ENCODE measurements around the gene TXNDC11. TPM values are rescaled to one million over a fixed set of nuclear protein-coding genes. Genes with fewer than 3 reads are reported as not detected.

The TXNDC11 gene
- total RNA-seq, 5 donors from 2014 or later (not counting 1 experiment from before 2014, with no cell fraction given): 44.0 to 76.3 (median 54.0) TPM

DNA sequence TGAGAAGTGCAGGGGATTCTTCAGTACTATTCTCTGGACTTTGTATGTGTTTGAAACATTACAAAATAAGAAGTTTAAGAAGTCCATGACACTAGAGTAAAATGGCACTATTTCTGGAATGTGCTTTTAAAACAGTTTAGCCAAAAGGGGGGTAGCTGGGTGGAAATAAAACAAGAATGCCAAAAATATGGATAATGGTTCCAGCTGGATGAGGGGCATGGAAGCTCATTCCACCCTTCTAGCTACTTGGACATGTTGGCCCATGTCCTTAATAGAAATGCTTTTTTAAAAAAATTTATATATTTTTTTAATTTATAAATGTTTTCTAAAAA lies 41.3 kb upstream of the TXNDC11 start:
- H3K27me3 Mint-ChIP-seq: no peaks in the 10 kb centered on the region
- ATAC-seq (replicated peaks in 1 of 4): no peak
- Histone ChIP-seq H3K36me3 (ENCODE audit: control insufficient read depth in 2 of 2, extremely low read depth in 1 of 2, insufficient read depth in 1 of 2, low read length in 1 of 2) (peaks cover 0 to 13% of the 10 kb centered on the region in 2 donors), H3K27ac (ENCODE audit: low read length) (peak overlapping the region; percentile 97), H3K9me3 (no peaks in the 10 kb centered on the region), H3K4me3 (ENCODE audit: control insufficient read depth in 1 of 2, extremely low read depth in 1 of 2, low read length in 1 of 2) (peak overlapping the region in 1 of 2 donors; percentile 36), H3K4me1 (ENCODE audit: control insufficient read depth in 1 of 2, extremely low read depth in 1 of 2, insufficient read depth in 2 of 2, low read length in 2 of 2) (peaks cover 39 to 72% of the 10 kb centered on the region in 2 experiments), H3K27me3 (replicated peaks in 1 of 2; ENCODE audit: control insufficient read depth in 2 of 2, extremely low read depth in 1 of 2, insufficient read depth in 2 of 2, low read length in 1 of 2) (no peaks in the 10 kb centered on the region)
- no peak for DNase-seq
- peaks cover 6% of the 10 kb centered on the region for H3K36me3 Mint-ChIP-seq
- no peaks in the 10 kb centered on the region for H3K9me3 Mint-ChIP-seq
- H3K4me1 Mint-ChIP-seq: peaks cover 71 to 76% (median 73%) of the 10 kb centered on the region in 3 donors
- POLR2A ChIA-PET: interaction anchor here (0.6 to 1.3 kb wide), 10 partner anchors 9 to 197 kb away, joined by 3 to 7 read pairs (median 4); partner anchors contain the start of genes ZC3H7A (in 2 of the 2), GSPT1 (in 1 of the 2), LITAF (in 1 of the 2) and TXNDC11 (in 1 of the 2)
- H3K27ac Mint-ChIP-seq: peak overlapping the region; percentile 95 to 97
- CTCF ChIA-PET: interaction anchor here in 1 of 2 donors (0.6 to 4.3 kb wide), 7 partner anchors 8 to 224 kb away, joined by 3 to 37 read pairs (median 3); partner anchors contain the start of gene ZC3H7A
- H3K4me3 Mint-ChIP-seq: peak overlapping the region; percentile 80 to 83 (median 80)

DNA sequence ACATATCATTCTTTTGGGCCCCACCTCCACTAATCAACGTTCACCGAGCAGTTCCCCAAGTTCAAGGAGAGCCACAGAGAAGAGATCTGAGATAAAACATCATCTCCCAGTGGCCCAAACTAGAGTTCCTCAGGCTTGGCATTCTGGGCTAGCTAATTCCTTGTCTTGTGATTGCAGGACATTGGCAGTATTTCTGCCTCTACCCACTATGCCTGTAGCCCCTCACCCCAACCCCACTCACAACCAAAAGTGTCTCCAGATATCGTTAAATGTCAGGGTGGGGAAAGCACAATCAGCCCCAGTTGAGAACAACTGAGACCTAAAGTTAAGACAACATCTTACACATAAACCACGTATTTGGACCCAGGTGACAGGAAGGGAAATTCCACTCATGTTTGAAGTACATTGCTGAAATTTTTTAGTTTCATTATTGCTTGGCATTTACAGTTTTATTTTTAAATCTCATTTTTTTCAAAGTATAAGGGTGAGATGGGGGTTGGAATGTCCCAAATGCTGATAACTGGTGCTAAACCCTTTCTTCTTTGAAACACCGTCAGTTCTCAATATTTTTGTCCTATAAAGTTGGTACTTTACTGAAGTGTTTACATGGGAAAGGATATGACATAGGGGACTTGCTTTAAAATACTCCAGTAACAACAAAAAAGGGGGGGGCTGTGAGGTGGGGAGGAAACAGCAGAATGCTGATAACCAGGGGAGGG lies 40.8 kb upstream of the TXNDC11 start:
- Mint-ChIP-seq H3K4me3 (peak overlapping the region; percentile 80 to 83 (median 80)), H3K36me3 (peaks cover 6% of the 10 kb centered on the region), H3K9me3 (no peaks in the 10 kb centered on the region), H3K4me1 (peaks cover 66 to 71% (median 69%) of the 10 kb centered on the region in 3 donors), H3K27ac (peak overlapping the region; percentile 95 to 97), H3K27me3 (no peaks in the 10 kb centered on the region)
- no peaks in the 10 kb centered on the region for H3K27me3 ChIP-seq (replicated peaks in 1 of 2; ENCODE audit: control insufficient read depth in 2 of 2, extremely low read depth in 1 of 2, insufficient read depth in 2 of 2, low read length in 1 of 2)
- ATAC-seq (replicated peaks in 1 of 4) (peak; percentile 75 to 85 (median 78)), DNase-seq (peak in 32 of 35 experiments; percentile 29 to 90 (median 60))
- ChIA-PET POLR2A (interaction anchor here (0.6 to 1.3 kb wide), 6 partner anchors 9 to 379 kb away, joined by 3 to 4 read pairs (median 4); partner anchors contain the start of gene ZC3H7A (in 2 of the 2)), CTCF (interaction anchor here (0.6 to 4.3 kb wide), 8 partner anchors 9 to 223 kb away, joined by 3 to 37 read pairs (median 3); partner anchors contain the start of gene ZC3H7A (in 1 of the 2))
- H3K36me3 ChIP-seq (ENCODE audit: control insufficient read depth in 2 of 2, extremely low read depth in 1 of 2, insufficient read depth in 1 of 2, low read length in 1 of 2): peaks cover 0 to 14% of the 10 kb centered on the region in 2 donors
- WGBS (ENCODE audit: insufficient coverage): 0% methylated on average over 3 of the region's 5 CpGs
- H3K4me1 ChIP-seq (ENCODE audit: control insufficient read depth in 1 of 2, extremely low read depth in 1 of 2, insufficient read depth in 2 of 2, low read length in 2 of 2): peaks cover 38 to 67% of the 10 kb centered on the region in 2 experiments
- no peaks in the 10 kb centered on the region for H3K9me3 ChIP-seq
- peak overlapping the region; percentile 97 for H3K27ac ChIP-seq (ENCODE audit: low read length)
- H3K4me3 ChIP-seq (ENCODE audit: control insufficient read depth in 1 of 2, extremely low read depth in 1 of 2, low read length in 1 of 2): peak overlapping the region; percentile 23 to 36

DNA sequence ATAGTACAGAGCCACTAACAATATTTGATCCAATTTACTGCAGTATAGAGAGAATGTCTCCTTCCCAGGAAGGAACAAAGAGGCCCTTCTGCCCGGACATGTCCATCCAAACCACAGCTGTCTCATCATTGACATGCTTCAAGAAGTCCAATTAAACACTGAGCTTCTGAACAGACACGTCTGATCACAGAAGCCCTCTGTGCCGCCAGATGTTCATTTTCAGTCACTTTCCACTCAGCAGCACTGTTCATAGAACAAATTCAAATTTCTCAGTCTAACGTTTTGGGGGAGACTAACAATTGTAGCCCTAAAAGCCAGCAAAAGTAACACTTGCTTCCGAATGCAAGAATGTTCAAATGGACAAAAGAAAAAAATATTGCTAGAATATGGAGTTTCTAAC lies 39.1 kb upstream of the TXNDC11 start:
- H3K4me3 ChIP-seq (ENCODE audit: control insufficient read depth in 1 of 2, extremely low read depth in 1 of 2, low read length in 1 of 2): no peak overlapping the region
- Mint-ChIP-seq H3K4me3 (peak overlapping the region; percentile 3 to 45 (median 30)), H3K27me3 (no peaks in the 10 kb centered on the region), H3K27ac (peak overlapping the region; percentile 95 to 97), H3K4me1 (peaks cover 49 to 56% (median 55%) of the 10 kb centered on the region in 3 donors), H3K9me3 (no peaks in the 10 kb centered on the region), H3K36me3 (peaks cover 10% of the 10 kb centered on the region)
- no peak for ATAC-seq (replicated peaks in 1 of 4)
- peaks cover 29 to 50% of the 10 kb centered on the region in 2 experiments for H3K4me1 ChIP-seq (ENCODE audit: control insufficient read depth in 1 of 2, extremely low read depth in 1 of 2, insufficient read depth in 2 of 2, low read length in 2 of 2)
- H3K36me3 ChIP-seq (ENCODE audit: control insufficient read depth in 2 of 2, extremely low read depth in 1 of 2, insufficient read depth in 1 of 2, low read length in 1 of 2): peaks cover 0 to 28% of the 10 kb centered on the region in 2 donors
- peak overlapping the region; percentile 97 for H3K27ac ChIP-seq (ENCODE audit: low read length)
- DNase-seq: no peak
- no peaks in the 10 kb centered on the region for H3K27me3 ChIP-seq (replicated peaks in 1 of 2; ENCODE audit: control insufficient read depth in 2 of 2, extremely low read depth in 1 of 2, insufficient read depth in 2 of 2, low read length in 1 of 2)
- H3K9me3 ChIP-seq: no peaks in the 10 kb centered on the region
- CTCF ChIA-PET: interaction anchor here in 1 of 2 donors (3.6 kb wide), 1 partner anchor 16 kb away, joined by 19 read pairs; the partner anchor contains the start of gene ZC3H7A
- WGBS (ENCODE audit: insufficient coverage): 61% methylated on average over 3 of the region's 5 CpGs
- POLR2A ChIA-PET: interaction anchor here (0.6 to 0.9 kb wide), 3 partner anchors 11 to 102 kb away, joined by 4 to 12 read pairs (median 5); no protein-coding TSS in a partner anchor

DNA sequence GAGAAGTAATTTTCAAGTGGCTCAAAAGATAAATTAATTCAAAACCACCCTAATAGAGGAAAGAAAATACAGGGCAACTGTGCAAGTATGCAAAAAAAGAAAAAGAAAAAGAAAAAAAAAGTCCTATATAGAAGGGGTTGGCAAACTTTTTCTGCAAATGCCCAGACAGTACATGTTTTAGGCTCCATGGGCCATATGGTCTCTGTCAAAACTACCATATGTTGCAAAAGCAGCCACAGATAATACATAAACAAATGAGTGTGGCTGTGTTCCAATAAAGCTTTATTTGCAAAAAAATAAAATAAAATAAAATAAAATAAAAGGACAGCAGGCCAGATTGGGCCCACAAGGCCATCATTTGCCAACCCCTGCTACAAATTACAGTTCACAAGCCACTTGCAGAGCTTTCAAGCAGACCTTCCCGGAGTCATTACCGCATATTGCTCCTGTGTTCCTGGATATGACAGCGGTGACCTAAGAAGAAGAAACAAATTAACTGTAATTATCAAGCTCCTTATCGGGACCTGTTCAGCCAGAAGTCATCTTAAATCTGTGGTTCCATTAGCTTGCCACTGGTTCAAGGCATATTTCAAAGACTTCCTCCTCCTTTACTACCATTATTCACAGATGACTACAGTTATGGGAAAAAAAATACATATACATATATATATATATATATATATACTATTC lies 38.5 kb upstream of the TXNDC11 start:
- ChIA-PET CTCF (interaction anchor here in 1 of 2 donors (0.6 to 3.6 kb wide), 3 partner anchors 16 to 805 kb away, joined by 3 to 19 read pairs (median 3); partner anchors contain the start of gene ZC3H7A), POLR2A (interaction anchor here (0.5 to 1.4 kb wide), 5 partner anchors 37 to 1023 kb away, joined by 3 to 4 read pairs (median 4); partner anchors contain the start of gene TXNDC11 (in 1 of the 2))
- Histone ChIP-seq H3K27ac (ENCODE audit: low read length) (peak overlapping the region; percentile 97), H3K27me3 (replicated peaks in 1 of 2; ENCODE audit: control insufficient read depth in 2 of 2, extremely low read depth in 1 of 2, insufficient read depth in 2 of 2, low read length in 1 of 2) (no peaks in the 10 kb centered on the region), H3K36me3 (ENCODE audit: control insufficient read depth in 2 of 2, extremely low read depth in 1 of 2, insufficient read depth in 1 of 2, low read length in 1 of 2) (peaks cover 0 to 35% of the 10 kb centered on the region in 2 donors), H3K4me1 (ENCODE audit: control insufficient read depth in 1 of 2, extremely low read depth in 1 of 2, insufficient read depth in 2 of 2, low read length in 2 of 2) (peaks cover 22 to 46% of the 10 kb centered on the region in 2 experiments), H3K9me3 (no peaks in the 10 kb centered on the region), H3K4me3 (ENCODE audit: control insufficient read depth in 1 of 2, extremely low read depth in 1 of 2, low read length in 1 of 2) (no peak overlapping the region)
- H3K4me1 Mint-ChIP-seq: peaks cover 42 to 49% (median 48%) of the 10 kb centered on the region in 3 donors
- no peaks in the 10 kb centered on the region for H3K27me3 Mint-ChIP-seq
- peak overlapping the region; percentile 46 to 97 for H3K27ac Mint-ChIP-seq
- no peak for DNase-seq
- WGBS (ENCODE audit: insufficient coverage): 95% methylated on average over 3 of the region's 4 CpGs
- H3K36me3 Mint-ChIP-seq: peaks cover 10% of the 10 kb centered on the region
- no peak for ATAC-seq (replicated peaks in 1 of 4)
- no peak overlapping the region for H3K4me3 Mint-ChIP-seq
- no peaks in the 10 kb centered on the region for H3K9me3 Mint-ChIP-seq

DNA sequence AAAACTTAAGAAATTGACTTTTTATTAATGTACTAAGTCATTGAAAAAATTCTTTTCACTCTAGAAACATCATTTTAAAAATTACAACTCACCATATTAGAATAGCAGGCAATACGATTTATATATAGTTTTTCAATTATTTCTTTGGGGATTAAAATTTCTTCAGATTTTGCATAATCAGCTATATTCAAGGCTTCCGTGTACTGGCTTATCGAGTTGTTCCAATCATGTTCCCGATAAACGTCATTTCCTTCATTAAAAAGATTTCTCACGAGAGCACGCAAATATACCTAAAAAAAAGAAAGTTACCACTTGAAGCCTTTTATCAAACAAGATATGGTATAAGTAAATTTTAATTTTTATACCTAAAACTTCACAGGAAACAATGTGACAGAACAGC lies 36.4 kb upstream of the TXNDC11 start:
- Histone ChIP-seq H3K27ac (ENCODE audit: low read length) (no peak overlapping the region), H3K27me3 (replicated peaks in 1 of 2; ENCODE audit: control insufficient read depth in 2 of 2, extremely low read depth in 1 of 2, insufficient read depth in 2 of 2, low read length in 1 of 2) (no peaks in the 10 kb centered on the region), H3K4me3 (ENCODE audit: control insufficient read depth in 1 of 2, extremely low read depth in 1 of 2, low read length in 1 of 2) (no peak overlapping the region), H3K4me1 (ENCODE audit: control insufficient read depth in 1 of 2, extremely low read depth in 1 of 2, insufficient read depth in 2 of 2, low read length in 2 of 2) (peaks cover 15 to 26% of the 10 kb centered on the region in 2 experiments), H3K36me3 (ENCODE audit: control insufficient read depth in 2 of 2, extremely low read depth in 1 of 2, insufficient read depth in 1 of 2, low read length in 1 of 2) (peaks cover 0 to 54% of the 10 kb centered on the region in 2 donors), H3K9me3 (no peaks in the 10 kb centered on the region)
- H3K4me1 Mint-ChIP-seq: peaks cover 30 to 38% (median 31%) of the 10 kb centered on the region in 3 donors
- H3K27me3 Mint-ChIP-seq: no peaks in the 10 kb centered on the region
- DNase-seq (no peak), ATAC-seq (replicated peaks in 1 of 4) (no peak)
- H3K36me3 Mint-ChIP-seq: peaks cover 19% of the 10 kb centered on the region
- H3K27ac Mint-ChIP-seq: no peak overlapping the region
- ChIA-PET CTCF (interaction anchor here in 1 of 2 donors (1.6 kb wide), 1 partner anchor 36 kb away, joined by 7 read pairs; the partner anchor contains the start of gene TXNDC11), POLR2A (no interaction called here)
- H3K4me3 Mint-ChIP-seq: no peak overlapping the region
- no CpG with 5 or more reads among the region's 7 CpGs for WGBS (ENCODE audit: insufficient coverage)
- no peaks in the 10 kb centered on the region for H3K9me3 Mint-ChIP-seq

All from T-cell (primary cell).